H1 (cell line): ENCODE measurements around the gene GTF3C2.

ENCODE experiments used
- BACH1 ChIP-seq: IDR thresholded peaks from 2 replicates; pipeline ENCODE4 v1.6.1; 2012; ENCODE audit warnings: low read length, improper control_type of control experiment
- BRCA1 ChIP-seq: IDR thresholded peaks from 2 replicates; pipeline ENCODE4 v1.6.1; 2012; ENCODE audit warnings: low read depth, low read length, improper control_type of control experiment
- CEBPB ChIP-seq: IDR thresholded peaks from 2 replicates; pipeline ENCODE4 v1.6.1; 2012; ENCODE audit warnings: low read depth, low read length
- CTBP2 ChIP-seq: IDR thresholded peaks from 2 replicates; pipeline ENCODE4 v1.7.0; 2011; ENCODE audit warnings: borderline replicate concordance, mild to moderate bottlenecking, moderate library complexity, mixed read lengths, low read length; ENCODE audit not compliant: insufficient read depth, insufficient read length
- CTCF ChIP-seq, 3 experiments: IDR thresholded peaks; 1 replicate in 2 of 3; 2 replicates in 1 of 3; pipeline versions ENCODE4 v1.5.1 to v1.6.1; 2011; ENCODE audit warnings: low read length in 3 of 3, mild to moderate bottlenecking in 3 of 3, inconsistent platforms in 2 of 3, low read depth in 1 of 3, moderate library complexity in 1 of 3; ENCODE audit not compliant: insufficient read depth in 1 of 3; ENCODE audit errors: control extremely low read depth in 1 of 3
- EP300 ChIP-seq, 2 experiments: IDR thresholded peaks; 1 replicate in 1 of 2; 2 replicates in 1 of 2; pipeline ENCODE4 v1.6.1; 2011 to 2012; ENCODE audit warnings: low read depth in 2 of 2, low read length in 2 of 2, mild to moderate bottlenecking in 2 of 2, borderline replicate concordance in 1 of 2, inconsistent platforms in 1 of 2, moderate library complexity in 1 of 2
- HDAC6 ChIP-seq: IDR thresholded peaks from one replicate; pipeline ENCODE4 v1.7.1; 2012; ENCODE audit warnings: low read depth, mild to moderate bottlenecking, inconsistent platforms, low read length, moderate library complexity
- POLR2A ChIP-seq, 2 experiments: IDR thresholded peaks; 1 replicate in 1 of 2; 2 replicates in 1 of 2; pipeline ENCODE4 v1.6.1; 2011; ENCODE audit warnings: low read depth in 2 of 2, low read length in 2 of 2, mild to moderate bottlenecking in 2 of 2; ENCODE audit errors: control extremely low read depth in 1 of 2
- POLR2AphosphoS5 ChIP-seq: IDR thresholded peaks from 2 replicates; pipeline ENCODE4 v1.6.1; 2011; ENCODE audit warnings: low read depth, low read length
- RNF2 ChIP-seq: fragments of 200-900, 300-1000 bp; sonication (generic); IDR thresholded peaks from 2 replicates; pipeline ENCODE4 v1.7.1; 2016; ENCODE audit warnings: borderline replicate concordance, low read depth, mild to moderate bottlenecking, antibody characterized with exemption, low read length; ENCODE audit not compliant: poor library complexity, severe bottlenecking; ENCODE audit errors: missing control alignments
- RXRA ChIP-seq: IDR thresholded peaks from 2 replicates; pipeline ENCODE4 v1.6.1; 2011; ENCODE audit warnings: low read depth, mild to moderate bottlenecking, low read length, moderate library complexity; ENCODE audit not compliant: insufficient read depth
- SUZ12 ChIP-seq: fragments of 200-600 bp; sonication (generic); IDR thresholded peaks from 2 replicates; pipeline ENCODE4 v1.6.1; 2012; ENCODE audit warnings: mild to moderate bottlenecking, inconsistent platforms, low read length, moderate library complexity, mixed read lengths
- YY1 ChIP-seq: IDR thresholded peaks from 2 replicates; pipeline ENCODE4 v1.6.1; 2011; ENCODE audit warnings: low read depth, mild to moderate bottlenecking, low read length

GRCh38 chr2:27362678-27363420 is 6.3 kb upstream of the GTF3C2 start:
- TF ChIP-seq YY1 (no peak), CTCF (IDR thresholded peaks at IDR 0.05; ENCODE audit: control extremely low read depth in 1 of 3, insufficient read depth in 1 of 3, low read depth in 1 of 3, low read length in 3 of 3) (no peak), POLR2AphosphoS5 (no peak), EP300 (IDR thresholded peaks at IDR 0.05; ENCODE audit: borderline replicate concordance in 1 of 2, low read depth in 2 of 2, low read length in 2 of 2) (no peak), BRCA1 (no peak), POLR2A (IDR thresholded peaks at IDR 0.05; ENCODE audit: control extremely low read depth in 1 of 2, low read depth in 2 of 2, low read length in 2 of 2) (no peak), CEBPB (no peak), RXRA (no peak), HDAC6 (no peak), RNF2 (no peak), CTBP2 (no peak), SUZ12 (no peak), BACH1 (no peak)
